ENCODE data around the gene DTX3.

DNA sequence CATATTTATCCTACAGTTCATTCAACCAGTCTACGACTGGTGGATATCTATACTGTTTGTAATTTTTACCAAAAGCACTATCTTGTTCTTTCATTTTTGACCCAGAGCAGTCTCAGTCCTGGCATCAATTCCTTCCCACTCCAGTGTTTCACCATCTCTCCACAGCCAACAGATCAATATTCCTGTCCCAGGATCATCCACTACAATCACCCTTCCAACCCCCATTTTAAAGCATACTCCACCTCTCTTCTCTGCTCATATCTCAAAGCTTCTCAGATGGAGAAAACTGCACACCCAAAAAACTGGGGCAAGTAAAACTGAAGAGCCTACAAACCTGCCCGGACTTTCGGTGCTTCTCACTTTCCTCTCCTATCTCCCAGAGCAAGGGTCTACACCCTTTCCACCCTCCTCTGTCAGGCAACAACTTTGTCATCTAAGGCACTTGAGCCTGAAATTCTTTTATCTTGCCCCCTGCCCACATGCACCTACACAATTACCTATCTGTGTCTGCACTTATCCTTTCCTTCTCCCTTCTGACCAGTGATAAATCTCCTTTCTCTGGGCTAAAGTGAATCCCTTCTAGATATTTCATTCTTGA is 17.7 kb upstream of the DTX3 start:
- no peak for TF ChIP-seq CTCF (IDR thresholded peaks at IDR 0.05)
- TF ChIP-seq CREM (CRISPR knock-in tag; IDR thresholded peaks at IDR 0.05) = no peak
- TF ChIP-seq NR3C1 (CRISPR knock-in tag; conservative IDR thresholded peaks at IDR 0.05; ENCODE audit: low read depth) = no peak
- no peak for TF ChIP-seq NFYB (CRISPR knock-in tag; conservative IDR thresholded peaks at IDR 0.05; ENCODE audit: low read depth)
- no peak for TF ChIP-seq TCF7 (CRISPR knock-in tag; IDR thresholded peaks at IDR 0.05; ENCODE audit: low read depth)
